Stimulated activated CD8-positive, alpha-beta memory T cell treated with anti-CD3 and anti-CD28 coated beads, Interleukin-15, amount 100 ng/mL, for 1 hour (primary cell): ENCODE data around the gene FRMD4A.

Experiments used
- DNase-seq: peaks from one replicate; pipeline ENCODE4 v3.0.0-alpha.2; 2020; ENCODE audit warnings: low read depth

FRMD4A gene

GRCh38 chr10:13743963-13744362, 586.8 kb downstream of the FRMD4A start:
- no peak for DNase-seq

GRCh38 chr10:13743101-13743693, 587.5 kb downstream of the FRMD4A start:
- DNase-seq, result no peak

- no peak for DNase-seq
Observed at GRCh38 chr10:13741438-13741837, 589.3 kb downstream of the FRMD4A start.

GRCh38 chr10:13740461-13740860, 590.3 kb downstream of the FRMD4A start:
- DNase-seq, result no peak

- DNase-seq, result no peak
Observed at GRCh38 chr10:13739183-13739582, 591.5 kb downstream of the FRMD4A start.

- no peak for DNase-seq
Observed at GRCh38 chr10:13736506-13736905, 594.2 kb downstream of the FRMD4A start.

- DNase-seq, result no peak
Observed at GRCh38 chr10:13734151-13734550, 596.6 kb downstream of the FRMD4A start.

- DNase-seq, result no peak
Observed at GRCh38 chr10:13733071-13733470, 597.7 kb downstream of the FRMD4A start.

- DNase-seq, result no peak
Observed at GRCh38 chr10:13732465-13732881, 598.3 kb downstream of the FRMD4A start.

- no peak for DNase-seq
Observed at GRCh38 chr10:13731799-13732198, 598.9 kb downstream of the FRMD4A start.

GRCh38 chr10:13730956-13731355, 599.8 kb downstream of the FRMD4A start:
- no peak for DNase-seq

- no peak for DNase-seq
Observed at GRCh38 chr10:13730306-13730652, 600.4 kb downstream of the FRMD4A start.

- no peak for DNase-seq
Observed at GRCh38 chr10:13729586-13730305, 601.0 kb downstream of the FRMD4A start.

- no peak for DNase-seq
Observed at GRCh38 chr10:13728898-13729535, 601.7 kb downstream of the FRMD4A start.

GRCh38 chr10:13725594-13725993, 605.1 kb downstream of the FRMD4A start:
- no peak for DNase-seq

GRCh38 chr10:13724484-13724883, 606.2 kb downstream of the FRMD4A start:
- DNase-seq, result no peak

- DNase-seq, result no peak
Observed at GRCh38 chr10:13722747-13723653, 607.7 kb downstream of the FRMD4A start.

GRCh38 chr10:13721486-13721885, 609.2 kb downstream of the FRMD4A start:
- DNase-seq, result no peak

GRCh38 chr10:13720699-13721098, 610.0 kb downstream of the FRMD4A start:
- no peak for DNase-seq

GRCh38 chr10:13719425-13719824, 611.3 kb downstream of the FRMD4A start:
- no peak for DNase-seq

- DNase-seq, result no peak
Observed at GRCh38 chr10:13718820-13719219, 611.9 kb downstream of the FRMD4A start.
